ENCODE results near the gene HOXC9. TPM values are rescaled to one million over a fixed set of nuclear protein-coding genes. Genes with fewer than 3 reads are reported as not detected.

HOXC9 gene
- total RNA-seq, 1 experiment from 2014 or later, result 0.54 TPM

DNA sequence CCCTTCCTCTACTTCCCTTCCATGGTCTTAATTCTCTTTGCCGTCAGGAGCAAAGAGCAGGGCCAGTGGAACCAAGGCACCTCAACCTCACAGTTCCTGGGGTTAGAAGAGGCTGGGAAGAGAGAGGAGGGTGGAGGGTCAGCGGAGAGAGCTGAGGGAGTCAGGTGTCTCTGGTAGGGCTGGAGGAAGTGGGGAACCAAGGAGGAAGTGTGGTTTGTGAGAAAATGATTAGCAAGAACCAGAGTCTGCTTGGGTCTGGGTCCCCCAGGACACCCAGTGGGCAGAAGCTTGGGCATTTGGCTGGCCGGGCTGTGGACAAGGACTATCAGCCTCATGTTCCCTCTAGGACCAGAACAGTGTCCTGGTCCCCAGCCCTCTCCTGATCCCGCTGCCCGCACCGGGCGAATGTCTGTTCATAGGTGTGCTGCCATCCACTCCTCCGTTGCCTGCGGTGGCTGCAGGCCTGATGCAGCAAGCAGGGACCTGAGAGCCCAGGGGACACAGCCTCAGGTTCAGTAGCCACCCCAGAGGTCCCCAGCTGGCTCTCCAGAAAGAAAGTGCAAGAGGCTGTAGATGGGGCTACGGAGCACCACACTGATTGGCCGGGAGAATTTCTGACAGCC is 42.9 kb upstream of the HOXC9 start:
- Mint-ChIP-seq H3K9me3 (ENCODE audit: low read depth, unreplicated experiment) (no peaks in the 10 kb centered on the region), H3K4me1 (ENCODE audit: low read depth, unreplicated experiment) (peaks cover 9% of the 10 kb centered on the region), H3K27me3 (ENCODE audit: unreplicated experiment) (peaks cover 86% of the 10 kb centered on the region), H3K4me3 (ENCODE audit: low read depth, unreplicated experiment) (no peak overlapping the region), H3K27ac (ENCODE audit: unreplicated experiment) (no peak overlapping the region), H3K36me3 (ENCODE audit: insufficient read depth, unreplicated experiment) (no peaks in the 10 kb centered on the region)
- BruUV-seq (replicated peaks), result no TSS peak
- TF ChIP-seq, protein P1, sequence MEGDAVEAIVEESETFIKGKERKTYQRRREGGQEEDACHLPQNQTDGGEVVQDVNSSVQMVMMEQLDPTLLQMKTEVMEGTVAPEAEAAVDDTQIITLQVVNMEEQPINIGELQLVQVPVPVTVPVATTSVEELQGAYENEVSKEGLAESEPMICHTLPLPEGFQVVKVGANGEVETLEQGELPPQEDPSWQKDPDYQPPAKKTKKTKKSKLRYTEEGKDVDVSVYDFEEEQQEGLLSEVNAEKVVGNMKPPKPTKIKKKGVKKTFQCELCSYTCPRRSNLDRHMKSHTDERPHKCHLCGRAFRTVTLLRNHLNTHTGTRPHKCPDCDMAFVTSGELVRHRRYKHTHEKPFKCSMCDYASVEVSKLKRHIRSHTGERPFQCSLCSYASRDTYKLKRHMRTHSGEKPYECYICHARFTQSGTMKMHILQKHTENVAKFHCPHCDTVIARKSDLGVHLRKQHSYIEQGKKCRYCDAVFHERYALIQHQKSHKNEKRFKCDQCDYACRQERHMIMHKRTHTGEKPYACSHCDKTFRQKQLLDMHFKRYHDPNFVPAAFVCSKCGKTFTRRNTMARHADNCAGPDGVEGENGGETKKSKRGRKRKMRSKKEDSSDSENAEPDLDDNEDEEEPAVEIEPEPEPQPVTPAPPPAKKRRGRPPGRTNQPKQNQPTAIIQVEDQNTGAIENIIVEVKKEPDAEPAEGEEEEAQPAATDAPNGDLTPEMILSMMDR (IDR thresholded peaks at IDR 0.05; ENCODE audit: unreplicated experiment), result no peak
- CTCF ChIA-PET, result no interaction called here
- intact Hi-C loops (cut with micrococcal nuclease; ENCODE audit: unreplicated experiment), result no loop called here
- DNase-seq, result no peak

DNA sequence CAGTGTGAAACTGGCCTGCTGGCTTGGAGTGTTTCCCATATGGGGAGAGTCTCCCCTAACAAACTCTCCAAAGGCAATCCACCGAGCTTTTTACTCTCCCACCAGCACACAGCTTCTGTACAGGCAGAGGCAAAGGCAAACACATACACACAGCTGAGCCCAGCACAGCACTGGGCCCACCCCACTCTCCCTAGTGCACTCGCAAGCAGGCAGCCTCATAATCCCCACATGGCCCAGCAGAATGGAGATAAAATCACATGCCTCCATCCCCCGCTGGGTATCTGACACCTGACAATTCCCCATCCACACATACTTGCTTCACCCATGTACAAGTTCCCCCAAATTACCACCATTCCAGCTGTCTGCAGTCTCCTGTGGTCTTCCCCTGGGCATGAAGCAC is 41.8 kb upstream of the HOXC9 start:
- TF ChIP-seq, protein P1 (IDR thresholded peaks at IDR 0.05; ENCODE audit: unreplicated experiment), result no peak
- Mint-ChIP-seq H3K27ac (ENCODE audit: unreplicated experiment) (no peak overlapping the region), H3K4me3 (ENCODE audit: low read depth, unreplicated experiment) (no peak overlapping the region)

DNA sequence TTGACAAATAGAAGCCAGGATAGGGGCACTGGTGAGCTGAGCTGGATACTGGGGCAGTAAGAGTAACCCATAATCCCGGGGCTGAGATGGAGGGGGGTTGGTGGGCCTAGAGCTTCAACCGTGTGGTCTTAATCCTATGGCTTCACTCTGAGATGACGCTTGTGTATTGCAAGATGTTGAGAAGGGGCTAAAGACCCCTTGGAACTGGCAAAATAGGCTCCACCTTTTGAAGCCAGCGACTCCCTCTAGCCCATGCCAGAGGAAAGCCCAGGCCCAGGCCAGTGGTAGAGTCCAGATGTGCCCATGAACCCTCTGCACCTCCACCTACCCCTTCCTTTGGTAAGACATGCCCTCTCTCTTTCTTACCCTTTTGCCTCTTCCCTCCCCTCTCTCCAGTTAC is 40.6 kb upstream of the HOXC9 start:
- no peak overlapping the region for H3K27ac Mint-ChIP-seq (ENCODE audit: unreplicated experiment)
- H3K27me3 Mint-ChIP-seq (ENCODE audit: unreplicated experiment), result peaks cover 86% of the 10 kb centered on the region
- no peak for DNase-seq
- TF ChIP-seq, protein P1 (IDR thresholded peaks at IDR 0.05; ENCODE audit: unreplicated experiment), result no peak
- intact Hi-C loops (cut with micrococcal nuclease; ENCODE audit: unreplicated experiment), result no loop called here
- H3K4me3 Mint-ChIP-seq (ENCODE audit: low read depth, unreplicated experiment), result no peak overlapping the region
- H3K36me3 Mint-ChIP-seq (ENCODE audit: insufficient read depth, unreplicated experiment), result no peaks in the 10 kb centered on the region
- CTCF ChIA-PET, result interaction anchor here (0.6 kb wide), 1 partner anchor 1214 kb away, joined by 3 read pairs; no protein-coding TSS in a partner anchor
- H3K4me1 Mint-ChIP-seq (ENCODE audit: low read depth, unreplicated experiment), result no peaks in the 10 kb centered on the region
- H3K9me3 Mint-ChIP-seq (ENCODE audit: low read depth, unreplicated experiment), result no peaks in the 10 kb centered on the region
- no TSS peak for BruUV-seq (replicated peaks)

More for the DNA sequence above, 41.8 kb upstream of the HOXC9 start:
- no TSS peak for BruUV-seq (replicated peaks)
- H3K4me1 Mint-ChIP-seq (ENCODE audit: low read depth, unreplicated experiment), result peaks cover 6% of the 10 kb centered on the region
- H3K27me3 Mint-ChIP-seq (ENCODE audit: unreplicated experiment), result peaks cover 86% of the 10 kb centered on the region
- DNase-seq, result no peak
- no peaks in the 10 kb centered on the region for H3K9me3 Mint-ChIP-seq (ENCODE audit: low read depth, unreplicated experiment)
- H3K36me3 Mint-ChIP-seq (ENCODE audit: insufficient read depth, unreplicated experiment), result no peaks in the 10 kb centered on the region
- CTCF ChIA-PET, result interaction anchor here (0.6 kb wide), 1 partner anchor 8 kb away, joined by 3 read pairs; no protein-coding TSS in a partner anchor
- intact Hi-C loops (cut with micrococcal nuclease; ENCODE audit: unreplicated experiment), result no loop called here

DNA sequence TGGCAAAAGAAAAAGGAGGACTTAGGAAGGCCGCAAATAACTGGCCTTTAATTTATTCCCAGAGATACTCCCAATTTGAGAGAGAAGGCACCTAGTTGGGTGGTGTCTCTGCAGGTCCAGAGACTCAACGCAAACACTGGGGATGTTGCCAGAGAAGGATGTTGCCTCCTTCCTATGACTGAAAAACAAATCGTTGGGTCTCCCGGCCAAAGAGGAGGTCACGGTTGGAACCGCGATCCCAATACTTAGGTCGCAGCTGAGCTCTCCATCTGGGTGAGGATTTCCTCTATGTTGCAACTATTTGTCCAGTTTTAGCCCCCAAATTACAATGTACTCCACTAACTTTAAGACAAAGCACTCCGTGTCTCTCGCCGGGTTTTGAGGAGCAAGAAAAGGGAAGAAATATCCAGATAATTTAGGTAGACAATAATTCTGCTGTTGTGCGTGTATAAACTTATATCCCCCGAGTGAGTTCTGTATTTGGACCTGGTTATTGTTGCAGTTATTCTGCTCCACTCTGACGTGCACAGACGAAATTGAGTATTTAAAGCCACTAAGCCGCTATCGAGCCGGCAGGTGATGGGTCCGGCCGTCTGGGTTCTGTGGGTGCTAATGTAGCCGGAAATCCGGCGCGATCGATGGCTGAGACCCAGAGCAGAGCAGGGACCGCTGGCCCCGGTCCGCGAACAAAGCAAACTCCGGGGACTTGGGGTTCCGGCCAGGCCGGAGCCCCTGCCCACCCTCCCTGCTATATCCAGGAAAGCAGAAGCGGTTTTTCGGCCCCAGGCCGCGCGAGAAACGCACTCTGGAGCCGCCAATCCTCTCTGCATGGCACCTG is 39.6 kb upstream of the HOXC9 start:
- TF ChIP-seq, protein P1 (IDR thresholded peaks at IDR 0.05; ENCODE audit: unreplicated experiment), result no peak
- Mint-ChIP-seq H3K27ac (ENCODE audit: unreplicated experiment) (no peak overlapping the region), H3K9me3 (ENCODE audit: low read depth, unreplicated experiment) (no peaks in the 10 kb centered on the region), H3K4me3 (ENCODE audit: low read depth, unreplicated experiment) (no peak overlapping the region), H3K4me1 (ENCODE audit: low read depth, unreplicated experiment) (peaks cover 3% of the 10 kb centered on the region), H3K36me3 (ENCODE audit: insufficient read depth, unreplicated experiment) (no peaks in the 10 kb centered on the region), H3K27me3 (ENCODE audit: unreplicated experiment) (peaks cover 86% of the 10 kb centered on the region)
- BruUV-seq (replicated peaks), result no TSS peak
- CTCF ChIA-PET, result no interaction called here
- intact Hi-C loops (cut with micrococcal nuclease; ENCODE audit: unreplicated experiment), result no loop called here
- no peak for DNase-seq

Data from Calu3 (cell line).